ENCODE measurements around the gene GLT8D1.
"Not testable (repeated sequence)": the region's sequence is repeated elsewhere in the genome, so short reads cannot be mapped to it uniquely, and the experiment has no call there.

The GLT8D1 gene

DNA sequence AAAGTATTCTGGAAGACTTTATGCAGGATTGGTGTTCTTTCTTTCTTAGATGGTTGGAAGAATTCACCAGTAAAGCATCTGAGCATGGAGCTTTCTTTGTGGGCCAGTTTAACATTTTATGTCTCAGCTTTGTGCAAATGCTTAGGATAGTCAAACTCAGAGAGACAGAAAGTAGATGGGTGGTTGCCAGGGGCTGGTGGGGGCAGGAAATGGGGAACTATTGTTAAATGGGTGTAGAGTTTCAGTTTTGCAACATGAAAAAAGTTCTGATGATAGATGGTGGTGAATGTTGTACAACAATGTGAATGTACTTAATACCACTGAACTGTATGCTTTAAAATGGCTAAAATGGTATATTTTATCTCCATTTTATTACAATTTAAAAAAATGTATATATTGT lies 25.1 kb upstream of the GLT8D1 start:
- Histone ChIP-seq H3K9me3 (ENCODE audit: control insufficient read depth, insufficient read depth, low read depth, low read length) (no peaks in the 10 kb centered on the region), H3K4me1 (ENCODE audit: control insufficient read depth, insufficient read depth, low read length) (no peaks in the 10 kb centered on the region), H3K4me3 (ENCODE audit: low read depth, low read length) (no peak overlapping the region), H3K27ac (ENCODE audit: extremely low read depth, low read depth, low read length) (no peak overlapping the region), H3K36me3 (ENCODE audit: control insufficient read depth in 2 of 2, insufficient read depth in 1 of 2, low read length in 2 of 2) (peaks cover 7 to 61% of the 10 kb centered on the region in 2 experiments)
- CTCF ChIA-PET = interaction anchor here (1.1 kb wide), 1 partner anchor 8 kb away, joined by 3 read pairs; no protein-coding TSS in a partner anchor
- POLR2A ChIA-PET = no interaction called here
- no peak for TF ChIP-seq ZNF10 (tag by site-specific recombination; IDR thresholded peaks at IDR 0.05)
- TF ChIP-seq ZNF776 (tag by site-specific recombination; IDR thresholded peaks at IDR 0.05; ENCODE audit: borderline replicate concordance) = no peak
- no peak for TF ChIP-seq ZNF549 (tag by site-specific recombination; IDR thresholded peaks at IDR 0.05)
- TF ChIP-seq ZNF792 (tag by site-specific recombination; IDR thresholded peaks at IDR 0.05) = no peak
- no peak for TF ChIP-seq ZNF354C (tag by site-specific recombination; IDR thresholded peaks at IDR 0.05; ENCODE audit: borderline replicate concordance, low read depth)
- TF ChIP-seq ZNF239 (tag by site-specific recombination; IDR thresholded peaks at IDR 0.05) = no peak

DNA sequence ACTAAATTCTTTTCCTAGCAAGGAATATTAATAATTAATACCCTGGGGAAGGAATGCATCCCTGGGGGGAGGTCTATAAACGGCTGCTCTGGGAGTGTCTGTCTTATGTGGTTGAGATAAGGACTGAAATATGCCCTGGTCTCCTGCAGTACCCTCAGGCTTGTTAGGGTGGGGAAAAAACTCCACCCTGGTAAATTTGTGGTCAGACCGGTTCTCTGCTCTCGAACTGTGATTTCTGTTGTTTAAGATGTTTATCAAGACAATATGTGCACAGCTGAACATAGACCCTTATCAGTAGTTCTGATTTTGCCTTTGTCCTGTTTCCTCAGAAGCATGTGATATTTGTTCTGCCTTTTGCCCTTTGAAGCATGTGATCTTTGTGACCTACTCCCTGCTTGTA lies 23.2 kb upstream of the GLT8D1 start:
- POLR2A ChIA-PET; H3K9me3 ChIP-seq (ENCODE audit: control insufficient read depth, insufficient read depth, low read depth, low read length); H3K27ac ChIP-seq (ENCODE audit: extremely low read depth, low read depth, low read length); H3K4me1 ChIP-seq (ENCODE audit: control insufficient read depth, insufficient read depth, low read length); H3K4me3 ChIP-seq (ENCODE audit: low read depth, low read length); CTCF ChIA-PET: not testable (repeated sequence)
- H3K36me3 ChIP-seq (ENCODE audit: control insufficient read depth in 2 of 2, insufficient read depth in 1 of 2, low read length in 2 of 2) = peaks cover 0 to 45% of the 10 kb centered on the region in 2 experiments; a peak in 2 of 3 replicates

- H3K4me3 ChIP-seq (ENCODE audit: low read depth, low read length) = no peak overlapping the region
- no peak overlapping the region for H3K27ac ChIP-seq (ENCODE audit: extremely low read depth, low read depth, low read length)
- peaks cover 0 to 21% of the 10 kb centered on the region in 2 experiments; a peak in 2 of 3 replicates for H3K36me3 ChIP-seq (ENCODE audit: control insufficient read depth in 2 of 2, insufficient read depth in 1 of 2, low read length in 2 of 2)
- ChIA-PET POLR2A (no interaction called here), CTCF (interaction anchor here (1.2 kb wide), 1 partner anchor 14 kb away, joined by 6 read pairs; no protein-coding TSS in a partner anchor)
- H3K9me3 ChIP-seq (ENCODE audit: control insufficient read depth, insufficient read depth, low read depth, low read length) = no peaks in the 10 kb centered on the region
- H3K4me1 ChIP-seq (ENCODE audit: control insufficient read depth, insufficient read depth, low read length) = no peaks in the 10 kb centered on the region
- TF ChIP-seq ZNF404 (tag by site-specific recombination; IDR thresholded peaks at IDR 0.05) (no peak), ZNF670 (tag by site-specific recombination; IDR thresholded peaks at IDR 0.05; ENCODE audit: low read depth) (no peak), ZNF423 (tag by site-specific recombination; IDR thresholded peaks at IDR 0.05) (no peak)
Observed at GRCh38 chr3:52724511-52724910, 18.9 kb upstream of the GLT8D1 start.

GRCh38 chr3:52723935-52724334 lies 18.3 kb upstream of the GLT8D1 start:
- no peaks in the 10 kb centered on the region for H3K4me1 ChIP-seq (ENCODE audit: control insufficient read depth, insufficient read depth, low read length)
- peaks cover 0 to 24% of the 10 kb centered on the region in 2 experiments; a peak in 2 of 3 replicates for H3K36me3 ChIP-seq (ENCODE audit: control insufficient read depth in 2 of 2, insufficient read depth in 1 of 2, low read length in 2 of 2)
- no peak for TF ChIP-seq ZNF423 (tag by site-specific recombination; IDR thresholded peaks at IDR 0.05)
- TF ChIP-seq ZNF175 (tag by site-specific recombination; IDR thresholded peaks at IDR 0.05) = no peak
- no peak for TF ChIP-seq OVOL3 (tag by site-specific recombination; IDR thresholded peaks at IDR 0.05)
- TF ChIP-seq ZNF10 (tag by site-specific recombination; IDR thresholded peaks at IDR 0.05) = no peak
- no peak for TF ChIP-seq ZNF341 (tag by site-specific recombination; IDR thresholded peaks at IDR 0.05; ENCODE audit: low read depth)
- no peak for TF ChIP-seq TRIM28 (IDR thresholded peaks at IDR 0.05; ENCODE audit: borderline replicate concordance, low read length)
- no peak for TF ChIP-seq ZNF639 (tag by site-specific recombination; IDR thresholded peaks at IDR 0.05)
- no peak for TF ChIP-seq ZNF350 (tag by site-specific recombination; IDR thresholded peaks at IDR 0.05)
- no peak for TF ChIP-seq YY2 (tag by site-specific recombination; IDR thresholded peaks at IDR 0.05)
- no peak for TF ChIP-seq ZNF157 (tag by site-specific recombination; IDR thresholded peaks at IDR 0.05)
- no peak for TF ChIP-seq PATZ1 (tag by site-specific recombination; IDR thresholded peaks at IDR 0.05)
- no peak for TF ChIP-seq PRDM4 (tag by site-specific recombination; IDR thresholded peaks at IDR 0.05)
- TF ChIP-seq ZNF266 (tag by site-specific recombination; IDR thresholded peaks at IDR 0.05; ENCODE audit: low read depth) = no peak
- ChIA-PET POLR2A (no interaction called here), CTCF (no interaction called here)
- no peak overlapping the region for H3K4me3 ChIP-seq (ENCODE audit: low read depth, low read length)
- no peak overlapping the region for H3K27ac ChIP-seq (ENCODE audit: extremely low read depth, low read depth, low read length)
- no peaks in the 10 kb centered on the region for H3K9me3 ChIP-seq (ENCODE audit: control insufficient read depth, insufficient read depth, low read depth, low read length)
